CD14-positive monocyte (primary cell): Measurements from ENCODE around the gene RPTOR. TPM values are rescaled to one million over a fixed set of nuclear protein-coding genes. Genes with fewer than 3 reads are reported as not detected.

Experiments used
- DNase-seq, 3 donors: peaks; one replicate each; pipeline ENCODE4 v3.0.0-alpha.2; 2011 to 2022
- H2AFZ ChIP-seq: 2 replicates; pipeline ENCODE4 v1.6.0; 2012; ENCODE audit warnings: mild to moderate bottlenecking, low read depth, low read length, inconsistent platforms; ENCODE audit not compliant: insufficient read depth, poor library complexity, severe bottlenecking
- H3K27ac ChIP-seq, 2 donors: 1 replicate in 1 of 2; 2 replicates in 1 of 2; pipeline ENCODE4 v1.5.1; 2012 to 2013; ENCODE audit warnings: low read length in 2 of 2, control low read depth in 1 of 2, inconsistent platforms in 1 of 2, low read depth in 1 of 2, mild to moderate bottlenecking in 1 of 2
- H3K27me3 ChIP-seq, 2 donors: one replicate each; pipeline versions ENCODE4 v1.6.0 to v1.6.1; 2011 to 2013; ENCODE audit warnings: low read length in 2 of 2; ENCODE audit not compliant: control insufficient read depth in 2 of 2, insufficient read depth in 2 of 2
- H3K36me3 ChIP-seq, 2 donors: replicated peaks in 1 of 2; 1 replicate in 1 of 2; 2 replicates in 1 of 2; pipeline versions ENCODE4 v1.5.1 to v1.6.1; 2012 to 2013; ENCODE audit warnings: low read length in 2 of 2, control low read depth in 1 of 2, inconsistent platforms in 1 of 2, mild to moderate bottlenecking in 1 of 2; ENCODE audit not compliant: insufficient read depth in 2 of 2, control insufficient read depth in 1 of 2
- H3K4me1 ChIP-seq, 2 donors: 1 replicate in 1 of 2; 2 replicates in 1 of 2; pipeline versions ENCODE4 v1.5.1 to v1.6.1; 2012 to 2013; ENCODE audit warnings: low read length in 2 of 2, control low read depth in 1 of 2, inconsistent platforms in 1 of 2, mild to moderate bottlenecking in 1 of 2, moderate library complexity in 1 of 2; ENCODE audit not compliant: insufficient read depth in 2 of 2, control insufficient read depth in 1 of 2
- H3K4me2 ChIP-seq: replicated peaks from 2 replicates; pipeline ENCODE3; 2012; ENCODE audit warnings: low read length, moderate library complexity, mild to moderate bottlenecking; ENCODE audit not compliant: poor library complexity, severe bottlenecking; ENCODE audit errors: extremely low read depth
- H3K4me3 ChIP-seq, 3 experiments: fragments of 200-600 bp in 1 of 3; sonication (generic) in 1 of 3; replicated peaks in 1 of 3; 1 replicate in 2 of 3; 2 replicates in 1 of 3; pipeline ENCODE4 v1.5.1; 2011 to 2013; ENCODE audit warnings: low read length in 3 of 3, mild to moderate bottlenecking in 3 of 3, control low read depth in 2 of 3, low read depth in 2 of 3, inconsistent platforms in 1 of 3, moderate library complexity in 1 of 3
- H3K79me2 ChIP-seq: 2 replicates; pipeline ENCODE4 v1.6.0; 2012; ENCODE audit warnings: mild to moderate bottlenecking, control low read depth, inconsistent platforms, low read length, moderate library complexity; ENCODE audit not compliant: insufficient read depth
- H3K9ac ChIP-seq: 2 replicates; pipeline ENCODE4 v1.6.0; 2017; ENCODE audit warnings: low read length, mild to moderate bottlenecking; ENCODE audit not compliant: insufficient read depth, poor library complexity, severe bottlenecking
- H3K9me3 ChIP-seq, 2 donors: replicated peaks in 1 of 2; 1 replicate in 1 of 2; 2 replicates in 1 of 2; pipeline versions ENCODE4 v1.5.1 to v1.6.1; 2012 to 2013; ENCODE audit warnings: low read length in 2 of 2, control low read depth in 1 of 2; ENCODE audit not compliant: control insufficient read depth in 1 of 2, insufficient read depth in 1 of 2
- H4K20me1 ChIP-seq: 2 replicates; pipeline ENCODE4 v1.6.0; 2012; ENCODE audit warnings: mild to moderate bottlenecking, low read length, control low read depth, moderate library complexity; ENCODE audit not compliant: insufficient read depth
- H3K27ac Mint-ChIP-seq, 7 donors: one replicate each; pipeline ENCODE4 v1.8.0; 2020; ENCODE audit warnings: mild to moderate bottlenecking in 7 of 7, mixed read lengths in 7 of 7, moderate library complexity in 6 of 7, inconsistent platforms in 2 of 7
- H3K27me3 Mint-ChIP-seq, 3 donors: one replicate each; pipeline ENCODE4 v1.8.0; 2021 to 2022; ENCODE audit warnings: low read depth in 3 of 3, mild to moderate bottlenecking in 3 of 3, mixed read lengths in 3 of 3, moderate library complexity in 3 of 3, inconsistent platforms in 1 of 3
- H3K36me3 Mint-ChIP-seq, 2 donors: one replicate each; pipeline ENCODE4 v1.8.0; 2020; ENCODE audit warnings: mixed read lengths in 2 of 2, inconsistent platforms in 1 of 2, mild to moderate bottlenecking in 1 of 2
- H3K4me1 Mint-ChIP-seq: one replicate; pipeline ENCODE4 v1.8.0; 2020; ENCODE audit warnings: mild to moderate bottlenecking, mixed read lengths
- H3K4me3 Mint-ChIP-seq, 2 donors: one replicate each; pipeline ENCODE4 v1.8.0; 2020; ENCODE audit warnings: mild to moderate bottlenecking in 2 of 2, mixed read lengths in 2 of 2, moderate library complexity in 1 of 2
- H3K9me3 Mint-ChIP-seq, 7 donors: one replicate each; pipeline ENCODE4 v1.8.0; 2020 to 2022; ENCODE audit warnings: mixed read lengths in 7 of 7, mild to moderate bottlenecking in 6 of 7, moderate library complexity in 6 of 7, inconsistent platforms in 2 of 7
- WGBS: methylation state at CpG from one replicate; pipeline ENCODE4 v1.1.5; 2013; ENCODE audit warnings: missing lambda C conversion rate; ENCODE audit not compliant: insufficient coverage; 5-methylcytosine and 5-hydroxymethylcytosine counted together
- intact Hi-C, 2 donors: fragments of 100-400 bp; cut with micrococcal nuclease; formaldehyde crosslinking; loops; one replicate each; pipeline versions ENCODE4 v1.15.0 to v1.15.1; 2023
- polyA plus RNA-seq, 3 donors: library from polyadenylated mRNA; depleted of rRNA in 1 of 3; unstranded in 2 of 3; stranded (reverse) in 1 of 3; fragments of 300-500 nt in 2 of 3; fragments of >200 nt in 1 of 3; fragmentation: Illumina TruSeq in 2 of 3; gene quantifications; 1 replicate in 2 of 3; 2 replicates in 1 of 3; pipeline ENCODE4 v1.2.3, GENCODE V29; 2012 to 2021
- TF ChIP-seq, protein P1 (sequence below): fragments of 200-600 bp; IDR thresholded peaks from one replicate; pipeline ENCODE4 v1.8.0; 2022; ENCODE audit warnings: antibody characterized with exemption, mild to moderate bottlenecking

RPTOR gene
- polyA plus RNA-seq, 3 donors = 1.1 to 8.7 (median 2.6) TPM

DNA sequence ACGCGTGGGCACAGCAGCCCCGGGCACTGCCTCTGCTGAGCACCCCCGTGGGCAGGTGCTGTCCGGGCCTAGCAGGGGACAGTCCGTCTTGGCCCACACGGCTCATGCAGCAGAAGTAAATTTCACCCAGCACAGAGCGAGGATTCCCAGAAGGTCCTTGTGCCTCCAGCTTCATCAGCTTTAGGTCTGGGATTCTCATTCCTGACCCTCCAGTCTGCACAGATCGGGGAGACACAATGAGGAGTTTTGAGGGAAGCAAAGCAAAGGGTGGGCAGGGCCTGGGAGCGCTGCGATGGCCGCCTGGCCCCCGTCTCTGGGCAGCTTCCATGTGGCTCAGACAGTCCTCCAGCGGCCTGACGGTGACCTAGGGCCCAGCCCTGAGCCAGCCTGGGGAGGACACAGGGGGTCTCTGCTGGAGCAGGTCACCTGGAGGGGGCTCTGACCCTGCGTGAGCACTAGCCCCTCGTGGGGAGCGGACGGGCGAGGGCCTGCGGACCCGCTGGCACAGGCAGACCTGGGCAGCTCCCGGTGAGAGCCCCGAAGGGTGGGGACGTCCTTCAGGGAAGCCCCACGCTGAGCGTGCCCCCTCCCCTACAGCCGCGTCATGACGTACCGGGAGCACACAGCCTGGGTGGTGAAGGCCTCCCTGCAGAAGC lies 416.3 kb downstream of the RPTOR start:
- TF ChIP-seq, protein P1, sequence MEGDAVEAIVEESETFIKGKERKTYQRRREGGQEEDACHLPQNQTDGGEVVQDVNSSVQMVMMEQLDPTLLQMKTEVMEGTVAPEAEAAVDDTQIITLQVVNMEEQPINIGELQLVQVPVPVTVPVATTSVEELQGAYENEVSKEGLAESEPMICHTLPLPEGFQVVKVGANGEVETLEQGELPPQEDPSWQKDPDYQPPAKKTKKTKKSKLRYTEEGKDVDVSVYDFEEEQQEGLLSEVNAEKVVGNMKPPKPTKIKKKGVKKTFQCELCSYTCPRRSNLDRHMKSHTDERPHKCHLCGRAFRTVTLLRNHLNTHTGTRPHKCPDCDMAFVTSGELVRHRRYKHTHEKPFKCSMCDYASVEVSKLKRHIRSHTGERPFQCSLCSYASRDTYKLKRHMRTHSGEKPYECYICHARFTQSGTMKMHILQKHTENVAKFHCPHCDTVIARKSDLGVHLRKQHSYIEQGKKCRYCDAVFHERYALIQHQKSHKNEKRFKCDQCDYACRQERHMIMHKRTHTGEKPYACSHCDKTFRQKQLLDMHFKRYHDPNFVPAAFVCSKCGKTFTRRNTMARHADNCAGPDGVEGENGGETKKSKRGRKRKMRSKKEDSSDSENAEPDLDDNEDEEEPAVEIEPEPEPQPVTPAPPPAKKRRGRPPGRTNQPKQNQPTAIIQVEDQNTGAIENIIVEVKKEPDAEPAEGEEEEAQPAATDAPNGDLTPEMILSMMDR = no peak
- Histone ChIP-seq H3K4me3 (no peak overlapping the region), H4K20me1 (no peaks in the 10 kb centered on the region), H3K9me3 (no peaks in the 10 kb centered on the region), H3K79me2 (no peaks in the 10 kb centered on the region), H3K4me2 (no peak overlapping the region), H3K27ac (no peak overlapping the region), H3K27me3 (no peaks in the 10 kb centered on the region), H3K4me1 (no peaks in the 10 kb centered on the region), H2AFZ (no peak overlapping the region), H3K36me3 (peaks cover 0 to 7% of the 10 kb centered on the region in 2 donors), H3K9ac (no peak overlapping the region)
- Mint-ChIP-seq H3K9me3 (no peaks in the 10 kb centered on the region), H3K27me3 (no peaks in the 10 kb centered on the region), H3K4me3 (no peak overlapping the region), H3K27ac (no peak overlapping the region), H3K36me3 (peaks cover 14 to 27% of the 10 kb centered on the region in 2 donors), H3K4me1 (no peaks in the 10 kb centered on the region)
- DNase-seq = no peak
- 98% methylated on average over 27 of the region's 31 CpGs for WGBS
- intact Hi-C loops = no loop called here

DNA sequence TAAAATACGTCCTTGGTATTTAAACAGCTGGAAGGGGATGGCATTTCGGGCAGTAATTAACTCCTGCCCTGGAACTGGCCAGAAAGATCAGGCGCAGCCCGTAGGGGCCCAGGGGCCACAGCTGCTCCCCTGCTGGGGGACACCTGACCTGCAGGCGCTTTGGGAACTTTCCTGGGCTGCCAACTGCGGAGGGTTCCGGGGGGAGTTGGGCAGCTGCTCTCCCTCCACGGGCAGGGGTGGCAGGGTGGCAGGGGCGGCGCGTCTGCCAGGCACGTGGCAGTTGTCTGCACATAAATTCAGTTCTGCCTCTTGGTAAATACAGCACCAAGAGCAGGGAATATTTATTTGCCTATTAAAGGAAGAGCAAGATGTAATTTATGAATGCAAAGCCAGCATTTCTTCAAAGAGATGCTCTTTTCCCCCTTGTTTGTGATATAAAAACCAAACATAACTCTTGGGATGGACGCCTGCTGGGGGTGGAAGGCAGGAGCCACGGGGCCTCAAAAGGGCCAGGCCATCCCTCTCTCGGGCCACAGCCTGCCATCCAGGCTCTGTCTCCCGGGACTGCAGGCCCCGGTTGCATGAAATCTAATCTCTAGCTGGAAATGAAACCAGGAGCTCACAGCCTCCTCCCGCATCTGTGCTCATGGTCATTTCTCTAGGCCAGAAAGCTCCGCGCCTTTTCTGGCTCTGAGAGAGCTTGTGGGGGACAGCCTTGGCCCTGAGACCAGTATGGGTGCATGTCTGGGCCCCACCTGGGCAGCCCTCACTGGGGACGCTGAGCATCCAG lies 417.1 kb downstream of the RPTOR start:
- Histone ChIP-seq H3K36me3 (peaks cover 0 to 7% of the 10 kb centered on the region in 2 donors), H2AFZ (no peak overlapping the region), H4K20me1 (no peaks in the 10 kb centered on the region), H3K27me3 (no peaks in the 10 kb centered on the region), H3K4me1 (no peaks in the 10 kb centered on the region), H3K4me3 (no peak overlapping the region), H3K4me2 (no peak overlapping the region), H3K9me3 (no peaks in the 10 kb centered on the region), H3K9ac (no peak overlapping the region), H3K27ac (no peak overlapping the region), H3K79me2 (no peaks in the 10 kb centered on the region)
- intact Hi-C loops = no loop called here
- no peak for DNase-seq
- WGBS = 97% methylated on average over 15 of the region's 21 CpGs
- TF ChIP-seq, protein P1 = no peak
- Mint-ChIP-seq H3K4me3 (no peak overlapping the region), H3K4me1 (no peaks in the 10 kb centered on the region), H3K36me3 (peaks cover 14 to 31% of the 10 kb centered on the region in 2 donors), H3K27ac (no peak overlapping the region), H3K27me3 (no peaks in the 10 kb centered on the region), H3K9me3 (no peaks in the 10 kb centered on the region)
